ENCODE data around the gene GABRB1.

The GABRB1 gene

GRCh38 chr4:47110546-47111132, 79.3 kb downstream of the GABRB1 start:
- no peak for DNase-seq

- no peak for DNase-seq
Measured at GRCh38 chr4:47118192-47118929, 87.0 kb downstream of the GABRB1 start.

- DNase-seq, result peak in 15 of 51 donors; percentile 0 to 19 (median 3)
Measured at GRCh38 chr4:47120783-47121182, 89.4 kb downstream of the GABRB1 start.

- DNase-seq, result peak in 39 of 51 donors; percentile 1 to 82 (median 33)
Measured at GRCh38 chr4:47122592-47123291, 91.4 kb downstream of the GABRB1 start.

- no peak for DNase-seq
Measured at GRCh38 chr4:47128991-47129390, 97.6 kb downstream of the GABRB1 start.

GRCh38 chr4:47135210-47135609, 103.8 kb downstream of the GABRB1 start:
- no peak for DNase-seq

- DNase-seq, result no peak
Measured at GRCh38 chr4:47143261-47143660, 111.9 kb downstream of the GABRB1 start.

GRCh38 chr4:47145630-47146029, 114.3 kb downstream of the GABRB1 start:
- DNase-seq, result peak in 1 of 51 donors; percentile 30

GRCh38 chr4:47154816-47155370, 123.5 kb downstream of the GABRB1 start:
- peak in 4 of 51 donors; percentile 1 to 17 (median 2) for DNase-seq

GRCh38 chr4:47155919-47156318, 124.6 kb downstream of the GABRB1 start:
- no peak for DNase-seq

- DNase-seq, result no peak
Measured at GRCh38 chr4:47160095-47160494, 128.7 kb downstream of the GABRB1 start.

- no peak for DNase-seq
Measured at GRCh38 chr4:47167081-47168035, 136.0 kb downstream of the GABRB1 start.

GRCh38 chr4:47184083-47184482, 152.7 kb downstream of the GABRB1 start:
- no peak for DNase-seq

GRCh38 chr4:47185761-47186160, 154.4 kb downstream of the GABRB1 start:
- DNase-seq, result no peak

GRCh38 chr4:47187608-47188007, 156.2 kb downstream of the GABRB1 start:
- DNase-seq, result no peak

GRCh38 chr4:47193179-47193578, 161.8 kb downstream of the GABRB1 start:
- no peak for DNase-seq

- no peak for DNase-seq
Measured at GRCh38 chr4:47194036-47194737, 162.8 kb downstream of the GABRB1 start.

GRCh38 chr4:47195706-47196105, 164.3 kb downstream of the GABRB1 start:
- no peak for DNase-seq

- no peak for DNase-seq
Measured at GRCh38 chr4:47198791-47199190, 167.4 kb downstream of the GABRB1 start.

- DNase-seq, result peak in 2 of 51 donors; percentile 1 to 16
Measured at GRCh38 chr4:47203593-47203992, 172.2 kb downstream of the GABRB1 start.
